T-helper 2 cell treated with Interferon-gamma antibody and Interleukin-4, amounts not matched to agents 100 ng/mL and 5 ng/mL, for 36 hours (primary cell): ENCODE measurements around the gene ZNF821. TPM values are rescaled to one million over a fixed set of nuclear protein-coding genes. Genes with fewer than 3 reads are reported as not detected.
"Not testable (repeated sequence)": the region's sequence is repeated elsewhere in the genome, so short reads cannot be mapped to it uniquely, and the experiment has no call there.

Experiments used
- intact Hi-C: fragments of 100-400 bp; cut with micrococcal nuclease; formaldehyde crosslinking; loops from one replicate; pipeline ENCODE4 v1.15.1; 2023
- total RNA-seq: library from RNA; stranded (reverse); gene quantifications from 2 replicates; pipeline ENCODE4 v1.2.3, GENCODE V29; 2022

The ZNF821 gene
- total RNA-seq, 1 donor from 2014 or later: 4.5 TPM

DNA sequence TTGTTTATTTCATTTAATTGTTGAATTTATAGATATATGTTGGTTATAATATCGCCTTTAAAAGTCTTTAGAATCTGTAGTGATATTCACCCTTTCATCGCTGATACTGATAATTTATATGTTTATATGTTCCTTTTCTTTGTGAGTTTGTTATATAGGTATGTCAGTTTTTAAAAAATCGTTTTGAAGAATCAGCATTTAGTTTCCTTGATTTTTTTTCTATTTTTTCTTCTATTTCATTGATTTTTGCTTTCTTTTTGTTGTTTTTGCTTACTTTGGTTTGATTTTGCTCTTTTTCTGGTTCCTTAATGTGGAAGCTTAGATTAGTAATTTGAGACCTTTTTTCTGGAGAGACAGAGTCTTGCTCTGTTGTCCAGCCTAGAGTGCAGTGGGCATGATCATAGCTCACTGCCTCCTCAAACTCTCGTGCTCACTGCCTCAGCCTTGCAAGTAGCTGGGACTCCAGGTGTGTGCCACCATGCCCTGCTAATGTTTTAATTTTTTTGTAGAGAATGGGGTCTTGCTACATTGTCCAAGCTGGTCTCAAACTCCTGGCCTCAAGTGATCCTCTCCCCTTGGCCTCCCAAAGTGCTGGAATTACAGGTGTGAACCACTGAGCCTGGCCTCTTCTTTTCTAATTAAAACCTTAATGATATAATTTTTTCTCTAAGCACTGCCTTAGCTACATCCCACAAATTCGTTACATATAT, 18.8 kb upstream of the ZNF821 start:
- intact Hi-C loops: no loop called here

GRCh38 chr16:71899171-71899570, 15.2 kb upstream of the ZNF821 start:
- intact Hi-C loops: no loop called here

DNA sequence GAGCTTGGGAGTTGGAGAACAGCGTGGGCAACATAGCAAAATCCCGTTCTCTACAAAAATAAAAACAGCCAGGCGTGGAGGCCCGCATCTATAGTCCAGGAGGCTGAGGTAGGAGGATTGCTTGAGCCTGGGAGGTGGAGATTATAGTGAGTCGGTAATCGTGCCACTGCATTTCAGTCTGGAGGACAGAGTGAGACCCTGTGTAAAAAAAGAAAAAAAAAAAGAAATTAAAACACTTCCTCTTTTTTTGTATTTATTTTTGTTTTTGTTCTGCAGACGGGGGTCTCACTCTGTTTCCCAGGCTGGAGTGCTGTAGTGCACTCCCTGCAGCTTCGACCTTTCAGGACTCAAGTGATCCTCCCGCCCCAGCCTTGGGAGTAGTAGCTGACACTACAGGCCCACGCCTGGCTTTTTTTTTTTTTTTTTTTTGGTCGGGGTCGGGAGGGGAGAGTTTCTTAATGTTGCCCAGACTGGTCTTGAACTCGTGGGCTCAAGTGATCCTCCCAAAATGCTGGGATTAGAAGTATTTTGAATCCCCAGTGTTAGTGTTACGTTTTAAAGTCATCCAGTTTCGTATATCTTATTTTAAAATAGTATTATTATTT, 12.9 kb upstream of the ZNF821 start:
- intact Hi-C loops: no loop called here

DNA sequence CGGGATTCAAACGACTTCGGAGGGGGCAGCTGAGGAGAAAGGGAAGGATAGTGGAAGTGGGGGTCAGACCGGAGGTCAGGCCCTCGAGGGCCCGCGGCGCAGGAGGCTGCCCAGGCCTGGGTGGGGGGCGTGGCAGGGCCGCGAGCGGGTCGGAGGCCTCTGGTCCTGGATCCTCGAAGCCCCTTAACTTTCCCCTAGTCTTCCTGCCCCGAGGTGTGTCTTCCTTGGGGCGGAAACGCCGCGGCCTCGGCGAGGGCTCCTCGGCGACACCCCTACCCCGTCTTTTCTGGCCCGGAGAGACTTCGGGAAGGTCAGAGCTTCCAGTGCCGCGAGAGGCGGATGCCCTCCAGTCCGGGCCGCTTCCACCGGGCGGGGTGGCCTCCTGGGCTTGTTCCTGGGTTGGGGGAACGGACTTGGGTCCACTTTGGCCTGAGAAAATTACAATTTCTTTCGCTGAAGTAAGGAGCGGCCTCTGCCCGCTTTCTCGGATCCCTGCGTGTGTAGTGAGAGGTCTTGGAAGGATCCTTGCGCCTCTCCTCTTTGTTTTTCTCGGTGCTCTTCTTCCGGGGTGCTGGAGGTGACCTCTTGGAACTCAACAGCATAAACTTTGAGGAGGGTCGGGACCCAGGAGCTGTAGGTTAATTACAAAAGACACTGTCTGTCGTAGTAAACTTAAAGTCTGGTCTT, 11.8 kb upstream of the ZNF821 start:
- intact Hi-C loops: loop anchor here (1.0 to 2.0 kb wide), 8 partner anchors 12 to 197 kb away; partner anchors contain the start of genes ATXN1L, DHODH, DHX38 and TXNL4B

- intact Hi-C loops: loop anchor here (1.0 to 2.0 kb wide), 8 partner anchors 11 to 198 kb away; partner anchors contain the start of genes ATXN1L, DHODH, DHX38 and TXNL4B
Measured at GRCh38 chr16:71894921-71895678, 11.1 kb upstream of the ZNF821 start, which contains the start of gene IST1. TSS of gene IST1 (plus strand) at chr16:71895531. CDS start at chr16:71915641, 20,110 bp downstream.

DNA sequence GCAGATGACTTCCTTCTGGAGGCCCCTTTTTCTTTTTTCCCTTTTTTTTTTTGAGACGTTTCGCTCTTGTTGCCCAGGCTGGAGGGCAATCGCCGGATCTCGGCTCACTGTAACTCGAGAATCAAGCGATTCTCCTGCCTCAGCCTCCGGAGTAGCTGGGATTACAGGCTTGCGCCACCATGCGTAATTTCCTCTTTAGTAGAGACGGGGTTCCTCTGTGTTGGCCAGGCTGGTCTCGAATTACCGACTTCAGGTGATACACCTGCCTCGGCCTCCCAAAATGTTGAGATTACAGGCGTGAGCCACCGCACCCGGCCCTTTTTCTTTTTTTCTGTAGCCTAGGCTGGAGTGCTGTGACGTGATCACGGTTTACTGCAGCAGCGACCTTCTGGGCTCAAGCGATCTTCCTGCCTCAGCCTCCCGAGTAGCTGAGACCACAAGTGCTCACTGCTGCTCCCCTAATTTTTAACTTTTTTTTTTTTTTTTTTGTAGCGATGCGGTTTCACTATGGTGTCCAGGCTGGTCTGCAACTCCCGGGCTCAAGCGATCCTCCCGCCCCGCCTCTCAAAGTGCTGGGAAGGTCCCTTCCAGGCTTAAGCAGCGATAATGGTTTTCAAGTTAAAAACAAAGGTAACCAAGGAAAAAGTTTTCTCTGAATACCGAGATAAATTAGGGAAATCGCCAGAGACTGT, 10.4 kb upstream of the ZNF821 start:
- intact Hi-C loops: loop anchor here (2.0 kb wide), 3 partner anchors 14 to 172 kb away; no protein-coding TSS in a partner anchor

DNA sequence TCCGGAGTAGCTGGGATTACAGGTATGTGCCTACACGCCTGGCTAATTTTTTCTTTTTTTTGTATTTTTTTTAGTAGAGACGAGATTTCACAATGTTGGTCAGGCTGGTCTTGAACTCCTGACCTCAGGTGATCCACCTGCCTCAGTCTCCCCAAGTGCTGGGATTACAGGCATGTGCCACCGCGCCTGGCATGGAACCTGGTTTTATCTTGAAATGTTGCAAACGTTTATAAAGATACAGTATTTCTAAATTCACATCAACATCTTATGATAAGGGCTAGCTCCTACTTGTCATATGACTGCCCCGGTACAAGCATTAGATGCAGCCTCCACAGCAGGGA, 9.9 kb upstream of the ZNF821 start:
- intact Hi-C loops: loop anchor here (2.0 kb wide), 3 partner anchors 13 to 171 kb away; no protein-coding TSS in a partner anchor

DNA sequence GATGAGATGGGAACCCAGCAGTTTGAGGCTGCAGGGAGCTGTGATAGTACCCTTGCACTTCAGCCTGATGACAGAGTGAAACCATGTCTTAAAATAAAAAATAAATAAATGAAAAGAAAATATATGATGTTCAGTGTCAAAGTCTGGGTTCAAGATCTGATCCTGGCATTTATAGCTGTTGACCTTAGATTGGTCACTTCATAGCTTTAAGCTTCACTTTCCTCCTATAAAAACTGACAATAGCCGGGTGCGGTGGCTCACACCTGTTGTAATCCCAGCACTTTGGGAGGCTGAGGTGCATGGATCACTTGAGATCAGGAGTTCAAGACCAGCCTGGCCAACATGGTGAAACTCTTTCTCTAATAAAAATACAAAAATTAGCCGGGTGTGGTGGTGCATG, 5.2 kb upstream of the ZNF821 start:
- intact Hi-C loops: no loop called here

- intact Hi-C loops: no loop called here
Measured at GRCh38 chr16:71885261-71885650, 1.3 kb upstream of the ZNF821 start.

- intact Hi-C loops: loop anchor here (5.0 kb wide), 3 partner anchors 161 to 316 kb away; partner anchors contain the start of genes DHX38, PHLPP2 and TXNL4B
Measured at GRCh38 chr16:71883168-71883848, 674 bp downstream of the ZNF821 start.

- intact Hi-C loops: loop anchor here (1.0 to 5.0 kb wide), 4 partner anchors 37 to 315 kb away; partner anchors contain the start of genes ATXN1L, DHX38, PHLPP2 and TXNL4B
Measured at GRCh38 chr16:71882505-71883167, 1.3 kb downstream of the ZNF821 start.

DNA sequence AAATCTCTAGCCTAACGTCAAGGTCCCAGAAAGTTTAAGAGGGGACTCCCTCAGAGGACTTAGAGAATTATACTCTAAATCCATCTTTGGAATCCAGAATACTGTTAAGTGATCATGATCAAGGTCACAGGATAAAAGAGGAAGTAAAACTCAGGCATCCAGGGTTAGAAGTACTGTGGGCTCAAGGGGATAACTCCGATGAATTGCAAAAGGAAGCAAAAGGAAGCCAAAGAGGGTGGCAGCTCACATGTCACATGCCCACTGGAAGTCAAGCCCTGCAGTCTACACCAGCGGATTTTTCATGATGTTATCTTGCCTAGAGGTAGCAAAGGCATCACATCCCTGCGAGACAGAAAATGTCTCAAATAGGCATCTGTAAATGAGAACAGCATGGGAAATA, 3.8 kb downstream of the ZNF821 start:
- intact Hi-C loops: loop anchor here (2.0 to 5.0 kb wide), 5 partner anchors 15 to 313 kb away; partner anchors contain the start of genes DHODH, DHX38, IST1 and PHLPP2

- intact Hi-C loops: no loop called here
Measured at GRCh38 chr16:71878911-71879310, 5.1 kb downstream of the ZNF821 start.

DNA sequence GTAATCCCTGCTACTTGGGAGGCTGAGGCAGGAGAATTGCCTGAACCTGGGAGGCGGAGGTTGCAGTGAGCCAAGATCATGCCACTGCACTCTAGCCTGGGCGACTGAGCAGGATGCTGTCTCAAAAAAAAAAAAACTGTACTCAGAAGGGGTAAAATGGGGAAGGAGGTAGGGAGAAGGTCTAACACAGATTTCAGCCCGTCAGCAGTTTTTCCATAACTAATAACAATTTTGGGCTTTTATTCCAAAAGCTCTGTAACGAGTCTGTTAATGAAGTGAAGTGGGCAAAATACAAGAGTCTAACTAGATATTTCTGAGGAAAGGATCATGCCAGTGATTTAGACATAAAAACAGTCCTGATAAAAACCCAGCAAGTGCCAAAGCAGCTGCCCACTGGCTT, 10.8 kb downstream of the ZNF821 start:
- intact Hi-C loops: loop anchor here (1.0 kb wide), 1 partner anchor 8 kb away; no protein-coding TSS in a partner anchor

GRCh38 chr16:71870818-71871217, 13.2 kb downstream of the ZNF821 start:
- intact Hi-C loops: no loop called here

DNA sequence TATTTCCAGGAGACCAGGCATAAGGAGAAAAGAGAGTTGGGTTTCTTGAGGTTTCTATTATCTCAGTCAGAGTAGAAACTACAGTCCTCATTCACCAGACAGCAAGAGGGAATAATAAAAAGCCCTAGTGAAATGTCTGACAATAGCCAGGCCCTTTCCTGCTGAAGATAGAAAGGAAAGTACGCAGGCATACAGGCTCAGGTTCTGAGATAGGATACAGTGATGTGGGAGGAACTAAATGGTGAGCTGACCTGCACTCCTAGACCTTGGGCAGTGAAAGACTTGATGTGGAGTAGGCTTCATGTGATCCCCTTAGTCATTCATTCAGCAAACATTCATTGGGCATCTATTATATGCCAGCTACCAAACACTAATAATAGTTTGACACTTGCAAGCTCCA, 14.9 kb downstream of the ZNF821 start:
- intact Hi-C loops: no loop called here

GRCh38 chr16:71867939-71868338, 16.0 kb downstream of the ZNF821 start:
- intact Hi-C loops: no loop called here

DNA sequence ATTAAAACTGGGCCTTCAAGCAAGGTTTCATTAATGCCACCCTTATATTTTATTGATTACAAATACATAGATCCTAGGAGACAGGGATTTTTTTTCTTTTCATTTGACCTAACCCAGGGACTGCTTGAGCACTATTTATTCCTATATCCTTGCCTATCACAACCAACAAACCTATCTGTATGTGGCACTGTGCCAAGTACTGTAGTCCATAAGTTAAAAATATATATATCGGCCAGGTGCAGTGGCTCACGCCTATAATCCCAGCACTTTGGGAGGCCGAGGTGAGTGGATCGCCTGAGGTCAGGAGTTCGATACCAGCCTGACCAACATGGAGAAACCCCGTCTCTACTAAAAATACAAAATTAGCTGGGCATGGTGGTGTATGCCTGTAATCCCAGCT, 16.8 kb downstream of the ZNF821 start:
- intact Hi-C loops: not testable (repeated sequence)

GRCh38 chr16:71865173-71865863, 18.7 kb downstream of the ZNF821 start:
- intact Hi-C loops: no loop called here
